SK-N-SH (cell line): Measurements from ENCODE around the gene CELF2. TPM values are rescaled to one million over a fixed set of nuclear protein-coding genes. Genes with fewer than 3 reads are reported as not detected.

ENCODE experiments used
- CTCF ChIA-PET: fragments of 300-600, 350-600 bp; formaldehyde crosslinking; extraction: SDS; loops from one replicate; lab custom pipeline; 2021; lab: Yijun Ruan, JAX
- POLR2A ChIA-PET: fragments of 350-600 bp; sonication (Branson Sonifier 250); formaldehyde crosslinking; extraction: SDS; loops from one replicate; lab custom pipeline; 2020; ENCODE audit warnings: antibody characterized with exemption, inconsistent platforms; lab: Yijun Ruan, JAX
- DNase-seq: peaks from one replicate; pipeline ENCODE4 v3.0.0; 2012
- H2AFZ ChIP-seq: fragments of 200-600 bp; sonication (generic); 2 replicates; pipeline ENCODE4 v1.8.1; 2016; ENCODE audit warnings: antibody characterized with exemption, mild to moderate bottlenecking, low read depth
- H3F3A ChIP-seq: fragments of 200-600 bp; sonication (generic); replicated peaks from 2 replicates; pipeline ENCODE3; 2016; ENCODE audit warnings: antibody characterized with exemption, mild to moderate bottlenecking; ENCODE audit not compliant: insufficient read depth
- H3K27ac ChIP-seq, 2 experiments: fragments of 200-500 bp in 1 of 2; fragments of 200-600 bp in 1 of 2; sonication (Bioruptor generic) in 1 of 2; sonication (generic), shearing (Covaris generic) in 1 of 2; 2 replicates each; pipeline versions ENCODE4 v1.5.1 to v1.6.1; 2014 to 2016; ENCODE audit warnings: low read depth in 2 of 2, inconsistent platforms in 1 of 2, low read length in 1 of 2, mild to moderate bottlenecking in 1 of 2, mixed read lengths in 1 of 2
- H3K27me3 ChIP-seq: fragments of 200-600 bp; sonication (generic), shearing (Covaris generic); 2 replicates; pipeline ENCODE4 v1.6.1; 2016; ENCODE audit warnings: mixed run types; ENCODE audit not compliant: insufficient read depth
- H3K36me3 ChIP-seq, 2 experiments: fragments of 200-500 bp in 1 of 2; fragments of 200-600 bp in 1 of 2; sonication (Bioruptor generic) in 1 of 2; sonication (generic) in 1 of 2; replicated peaks in 1 of 2; 2 replicates each; pipeline versions ENCODE3 to v1.5.1; 2014 to 2016; ENCODE audit warnings: low read length in 1 of 2, mild to moderate bottlenecking in 1 of 2; ENCODE audit not compliant: insufficient read depth in 2 of 2, control insufficient read depth in 1 of 2
- H3K4me1 ChIP-seq, 2 experiments: fragments of 200-500 bp in 1 of 2; fragments of 200-600 bp in 1 of 2; sonication (Bioruptor generic) in 1 of 2; sonication (generic), shearing (Covaris generic) in 1 of 2; 2 replicates each; pipeline versions ENCODE4 v1.5.1 to v1.6.1; 2014 to 2016; ENCODE audit warnings: low read depth in 1 of 2, low read length in 1 of 2, mixed run types in 1 of 2; ENCODE audit not compliant: insufficient read depth in 2 of 2, control insufficient read depth in 1 of 2
- H3K4me2 ChIP-seq: fragments of 200-600 bp; sonication (generic), shearing (Covaris generic); 2 replicates; pipeline ENCODE4 v1.6.1; 2017; ENCODE audit warnings: mixed run types
- H3K4me3 ChIP-seq, 2 experiments: fragments of 200-500 bp in 1 of 2; fragments of 200-600 bp in 1 of 2; sonication (Bioruptor generic) in 1 of 2; sonication (generic), shearing (Covaris generic) in 1 of 2; 2 replicates each; pipeline versions ENCODE4 v1.5.1 to v1.8.1; 2014 to 2016; ENCODE audit warnings: low read depth in 2 of 2, inconsistent platforms in 1 of 2, low read length in 1 of 2, mild to moderate bottlenecking in 1 of 2, mixed read lengths in 1 of 2, moderate library complexity in 1 of 2
- H3K79me2 ChIP-seq: fragments of 200-600 bp; sonication (generic); 2 replicates; pipeline ENCODE4 v1.8.1; 2017; ENCODE audit warnings: mild to moderate bottlenecking; ENCODE audit not compliant: insufficient read depth
- H3K9ac ChIP-seq: fragments of 200-600 bp; sonication (generic); 2 replicates; pipeline ENCODE4 v1.6.1; 2017; ENCODE audit warnings: mixed run types
- H3K9me2 ChIP-seq: fragments of 200-600 bp; sonication (generic); 2 replicates; pipeline ENCODE4 v1.6.1; 2017; ENCODE audit warnings: mixed run types
- H3K9me3 ChIP-seq: fragments of 200-600 bp; sonication (generic); 2 replicates; pipeline ENCODE4 v1.6.1; 2017; ENCODE audit warnings: mixed run types, mild to moderate bottlenecking, moderate library complexity
- H4K20me1 ChIP-seq: fragments of 200-600 bp; sonication (generic); 2 replicates; pipeline ENCODE4 v1.6.1; 2017; ENCODE audit warnings: mild to moderate bottlenecking, mixed run types; ENCODE audit not compliant: insufficient read depth
- ELF1 ChIP-seq: IDR thresholded peaks from 2 replicates; pipeline ENCODE4 v1.4.0; 2012
- EP300 ChIP-seq, 2 experiments: IDR thresholded peaks; 2 replicates each; pipeline versions ENCODE4 v1.4.0 to v1.6.1; 2012; ENCODE audit warnings: borderline replicate concordance in 1 of 2, low read depth in 1 of 2, low read length in 1 of 2
- EZH2phosphoT487 ChIP-seq: fragments of 200-600 bp; sonication (generic); IDR thresholded peaks from 2 replicates; pipeline ENCODE4 v1.6.1; 2017; ENCODE audit warnings: low read depth, mixed run types, mild to moderate bottlenecking, antibody characterized with exemption, moderate library complexity, borderline replicate concordance
- GABPA ChIP-seq: IDR thresholded peaks from 2 replicates; pipeline ENCODE4 v1.4.0; 2012; ENCODE audit warnings: low read depth, mild to moderate bottlenecking
- GATA2 ChIP-seq: sonication (generic); formaldehyde crosslinking; IDR thresholded peaks from 2 replicates; pipeline ENCODE4 v1.5.0; 2020; ENCODE audit warnings: mild to moderate bottlenecking, missing genetic modification reagents
- IRF3 ChIP-seq: fragments of 150-350 bp; IDR thresholded peaks from 2 replicates; pipeline ENCODE4 v1.6.1; 2016; ENCODE audit warnings: mild to moderate bottlenecking, low read depth, low read length
- MEF2A ChIP-seq: IDR thresholded peaks from 2 replicates; pipeline ENCODE4 v1.4.0; 2012; ENCODE audit warnings: low read depth, borderline replicate concordance
- NFIC ChIP-seq: IDR thresholded peaks from 2 replicates; pipeline ENCODE4 v1.4.0; 2012; ENCODE audit warnings: borderline replicate concordance
- PBX3 ChIP-seq: IDR thresholded peaks from 2 replicates; pipeline ENCODE4; 2012
- RCOR1 ChIP-seq: fragments of 150-350 bp; IDR thresholded peaks from 2 replicates; pipeline ENCODE4 v1.6.1; 2017; ENCODE audit warnings: antibody characterized with exemption, low read length
- REST ChIP-seq: IDR thresholded peaks from 2 replicates; pipeline ENCODE4 v1.6.1; 2012; ENCODE audit warnings: mild to moderate bottlenecking, low read depth, low read length, moderate library complexity
- RXRA ChIP-seq: IDR thresholded peaks from 2 replicates; pipeline ENCODE4 v1.4.0; 2012; ENCODE audit warnings: low read depth, mild to moderate bottlenecking, borderline replicate concordance
- SIN3A ChIP-seq: IDR thresholded peaks from 2 replicates; pipeline ENCODE4 v1.6.1; 2012; ENCODE audit warnings: low read depth, mild to moderate bottlenecking, low read length, moderate library complexity, borderline replicate concordance
- SMC3 ChIP-seq: IDR thresholded peaks from 2 replicates; pipeline ENCODE4 v1.6.1; 2012; ENCODE audit warnings: low read depth, low read length, improper control_type of control experiment
- TEAD4 ChIP-seq: IDR thresholded peaks from 2 replicates; pipeline ENCODE4 v1.4.0; 2012; ENCODE audit warnings: mild to moderate bottlenecking, borderline replicate concordance; ENCODE audit not compliant: insufficient read depth
- USF2 ChIP-seq: fragments of 150-350 bp; IDR thresholded peaks from 2 replicates; pipeline ENCODE4 v1.6.1; 2017; ENCODE audit warnings: antibody characterized with exemption, low read length, low read depth, borderline replicate concordance
- YY1 ChIP-seq: IDR thresholded peaks from 2 replicates; pipeline ENCODE4 v1.4.0; 2012; ENCODE audit warnings: low read depth, mild to moderate bottlenecking
- WGBS: methylation state at CpG from one replicate; pipeline ENCODE4 v1.1.6; 2017; ENCODE audit warnings: low lambda C conversion rate; 5-methylcytosine and 5-hydroxymethylcytosine counted together
- polyA plus RNA-seq, 3 experiments: library from polyadenylated mRNA; depleted of rRNA; stranded (reverse); fragments of >200 nt; gene quantifications; 2 replicates each; pipeline ENCODE4 v1.2.3, GENCODE V29; 2012
- TF ChIP-seq, protein P1 (sequence below): IDR thresholded peaks from 2 replicates; pipeline ENCODE4 v1.4.0; 2012; ENCODE audit warnings: low read depth

CELF2 gene
- polyA plus RNA-seq, 1 of the 3 experiments (the other 2 are of a cell fraction) = 0.03 TPM

DNA sequence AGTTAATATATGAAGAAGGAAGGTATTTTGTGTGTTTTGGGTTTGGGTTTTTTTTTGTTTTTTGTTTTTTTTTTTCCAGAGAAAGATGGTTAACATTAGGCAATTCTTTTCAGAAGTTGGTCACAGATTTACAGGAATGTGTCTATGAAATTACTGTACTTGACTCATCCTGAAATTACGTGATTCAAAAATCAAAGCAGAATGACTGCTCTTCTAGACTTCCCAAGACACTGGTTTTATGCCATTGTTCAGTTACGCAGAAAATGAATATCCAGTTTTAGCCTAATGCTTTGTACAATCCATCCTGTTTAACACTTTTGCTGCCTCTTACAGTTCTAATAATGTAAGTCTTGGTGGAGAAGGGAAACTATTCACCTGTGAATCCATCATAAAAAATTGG is 39.7 kb upstream of the CELF2 start:
- Histone ChIP-seq H4K20me1 (no peaks in the 10 kb centered on the region), H3K4me2 (no peak overlapping the region), H3K79me2 (no peaks in the 10 kb centered on the region), H3K9ac (no peak overlapping the region), H3K27ac (no peak overlapping the region), H3K9me3 (no peaks in the 10 kb centered on the region), H3K27me3 (no peaks in the 10 kb centered on the region), H2AFZ (no peak overlapping the region), H3K4me1 (no peaks in the 10 kb centered on the region), H3K9me2 (no peaks in the 10 kb centered on the region), H3K36me3 (no peaks in the 10 kb centered on the region), H3K4me3 (no peak overlapping the region), H3F3A (no peaks in the 10 kb centered on the region)
- TF ChIP-seq EP300 (IDR thresholded peaks at IDR 0.05; ENCODE audit: borderline replicate concordance in 1 of 2, low read depth in 1 of 2, low read length in 1 of 2) (no peak), PBX3 (no peak), USF2 (no peak), YY1 (no peak), GABPA (no peak), SMC3 (no peak), NFIC (no peak), TEAD4 (no peak), IRF3 (no peak), MEF2A (no peak), SIN3A (no peak)
- TF ChIP-seq, protein P1, sequence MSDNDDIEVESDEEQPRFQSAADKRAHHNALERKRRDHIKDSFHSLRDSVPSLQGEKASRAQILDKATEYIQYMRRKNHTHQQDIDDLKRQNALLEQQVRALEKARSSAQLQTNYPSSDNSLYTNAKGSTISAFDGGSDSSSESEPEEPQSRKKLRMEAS = no peak
- DNase-seq = no peak
- 52% methylated on average over 2 of the region's 2 CpGs for WGBS
- ChIA-PET POLR2A (no interaction called here), CTCF (no interaction called here)

GRCh38 chr10:10985361-10985760 is 32.3 kb upstream of the CELF2 start:
- Histone ChIP-seq H3K4me3 (no peak overlapping the region), H3K4me2 (no peak overlapping the region), H2AFZ (no peak overlapping the region), H4K20me1 (no peaks in the 10 kb centered on the region), H3K27ac (no peak overlapping the region), H3K9me2 (no peaks in the 10 kb centered on the region), H3F3A (no peaks in the 10 kb centered on the region), H3K9ac (no peak overlapping the region), H3K4me1 (no peaks in the 10 kb centered on the region), H3K27me3 (no peaks in the 10 kb centered on the region), H3K9me3 (no peaks in the 10 kb centered on the region), H3K79me2 (no peaks in the 10 kb centered on the region), H3K36me3 (no peaks in the 10 kb centered on the region)
- DNase-seq = no peak
- 62% methylated on average over 2 of the region's 2 CpGs for WGBS
- POLR2A ChIA-PET = no interaction called here
- CTCF ChIA-PET = no interaction called here
- no peak for TF ChIP-seq SMC3
- no peak for TF ChIP-seq ELF1
- no peak for TF ChIP-seq IRF3
- no peak for TF ChIP-seq EZH2phosphoT487
- no peak for TF ChIP-seq RCOR1
- no peak for TF ChIP-seq RXRA
- TF ChIP-seq GATA2 (CRISPR knock-in tag) = no peak
- no peak for TF ChIP-seq REST
